ENCODE results near the gene SERTAD2. TPM values are rescaled to one million over a fixed set of nuclear protein-coding genes. Genes with fewer than 3 reads are reported as not detected.
A peak's percentile ranks its signal among the peaks of the same experiment; 100 is the strongest.

SERTAD2 gene
- total and polyA plus RNA-seq, 5 experiments from 2014 or later, result 5.5 to 34.5 (median 9.2) TPM

DNA sequence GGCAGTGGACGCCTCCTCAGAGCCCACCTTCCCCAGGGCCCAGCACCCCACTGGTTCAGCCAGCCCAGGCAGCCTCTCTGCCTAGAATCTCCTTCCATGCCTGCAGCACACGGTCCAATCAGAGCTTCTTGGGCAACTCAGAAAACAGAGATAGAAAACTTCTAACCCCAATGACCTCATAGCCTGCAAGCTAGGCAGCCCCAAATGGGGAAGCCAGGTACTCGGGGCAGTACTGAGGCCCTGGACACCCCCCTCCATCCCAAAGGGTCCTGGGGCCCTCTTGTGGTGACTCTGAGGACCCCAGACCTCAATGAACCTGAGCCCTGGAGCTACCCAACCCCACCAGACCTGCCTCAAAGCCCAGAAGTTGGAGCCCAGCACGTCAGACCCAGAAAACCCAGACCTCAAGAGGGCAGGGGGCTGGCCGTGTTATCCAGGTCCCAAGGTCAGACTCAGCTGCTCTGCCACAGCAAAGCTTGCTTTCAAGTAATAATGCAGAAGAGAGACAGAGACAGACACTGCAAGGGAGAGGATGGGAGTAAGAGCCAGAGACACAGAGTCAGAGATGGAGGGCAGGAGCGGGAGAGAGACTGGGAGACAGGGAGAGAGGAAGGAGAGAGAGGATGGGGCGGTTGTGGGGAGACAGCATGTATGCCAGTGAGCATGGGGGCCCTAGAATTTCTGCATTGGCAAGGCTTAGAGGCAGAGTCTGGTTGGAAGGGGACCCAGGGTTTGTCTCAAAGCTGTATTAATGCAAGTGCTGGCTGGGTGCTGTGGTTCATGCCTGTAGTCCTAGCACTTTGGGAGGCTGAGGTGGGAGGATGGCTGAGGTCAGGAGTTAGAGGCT is 28.2 kb downstream of the SERTAD2 start:
- POLR2A ChIA-PET, result interaction anchor here (0.6 kb wide), 2 partner anchors 537 to 657 kb away, joined by 3 to 4 read pairs; no protein-coding TSS in a partner anchor
- Mint-ChIP-seq H3K4me1 (peaks cover 2 to 13% (median 9%) of the 10 kb centered on the region in 4 donors), H3K27ac (peak overlapping the region in 4 of 10 donors; percentile 29 to 79 (median 32)), H3K4me3 (no peak overlapping the region), H3K36me3 (peaks cover 0 to 2% (median 0%) of the 10 kb centered on the region in 3 donors), H3K27me3 (no peaks in the 10 kb centered on the region), H3K9me3 (no peaks in the 10 kb centered on the region)
- ATAC-seq, result peak in 1 of 2 donors; percentile 30
- DNase-seq, result no peak

DNA sequence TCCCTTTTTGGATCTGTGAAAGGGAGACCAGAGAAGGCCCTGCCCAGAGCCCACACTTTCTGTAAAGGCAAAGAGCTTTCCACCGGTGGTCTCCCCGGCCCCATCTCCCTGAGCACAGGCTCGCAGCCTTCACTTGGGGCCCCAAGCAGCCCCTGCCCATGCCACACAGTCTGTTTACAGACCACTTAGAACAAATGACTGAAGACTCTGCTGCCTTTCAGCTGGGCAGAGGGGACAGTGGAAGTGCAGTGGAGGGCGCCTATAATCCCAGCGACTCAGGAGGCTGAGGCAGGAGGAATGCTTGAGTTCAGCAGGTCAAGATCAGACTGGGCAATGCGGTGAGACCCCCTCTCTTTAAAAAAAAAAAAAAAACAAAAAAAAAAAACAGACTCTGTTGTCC is 28.9 kb downstream of the SERTAD2 start:
- Mint-ChIP-seq H3K27ac (peak overlapping the region in 2 of 10 donors; percentile 4 to 79), H3K36me3 (no peaks in the 10 kb centered on the region), H3K9me3 (no peaks in the 10 kb centered on the region), H3K27me3 (no peaks in the 10 kb centered on the region), H3K4me1 (peaks cover 2 to 10% (median 8%) of the 10 kb centered on the region in 4 donors), H3K4me3 (no peak overlapping the region)
- DNase-seq (no peak), ATAC-seq (no peak)
- POLR2A ChIA-PET, result no interaction called here

DNA sequence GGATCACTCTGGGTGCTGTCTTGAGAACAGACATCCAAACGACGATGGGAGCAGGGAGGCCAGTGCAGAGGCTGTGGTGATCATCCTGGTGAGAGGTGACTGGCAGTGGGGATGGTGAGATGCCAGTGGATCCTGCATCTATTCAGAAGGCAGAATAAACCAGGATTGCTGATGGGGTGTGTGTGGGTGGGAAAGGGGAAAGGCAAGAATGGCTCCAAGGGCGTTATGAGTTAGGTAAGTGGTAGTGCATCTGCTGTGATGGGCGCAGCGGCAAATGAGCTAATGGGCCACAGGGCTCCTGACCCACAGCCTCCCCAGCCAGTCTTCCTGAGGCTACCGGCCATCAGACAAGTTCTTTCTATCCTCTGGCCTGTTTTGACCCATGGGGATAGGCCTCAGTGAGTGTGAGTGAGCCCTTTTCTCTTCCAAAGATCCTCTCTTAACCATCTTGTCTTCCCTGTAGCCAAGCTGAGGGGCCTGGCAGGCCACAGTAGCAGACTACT is 29.6 kb downstream of the SERTAD2 start:
- Mint-ChIP-seq H3K36me3 (no peaks in the 10 kb centered on the region), H3K27ac (no peak overlapping the region)
- DNase-seq, result no peak

DNA sequence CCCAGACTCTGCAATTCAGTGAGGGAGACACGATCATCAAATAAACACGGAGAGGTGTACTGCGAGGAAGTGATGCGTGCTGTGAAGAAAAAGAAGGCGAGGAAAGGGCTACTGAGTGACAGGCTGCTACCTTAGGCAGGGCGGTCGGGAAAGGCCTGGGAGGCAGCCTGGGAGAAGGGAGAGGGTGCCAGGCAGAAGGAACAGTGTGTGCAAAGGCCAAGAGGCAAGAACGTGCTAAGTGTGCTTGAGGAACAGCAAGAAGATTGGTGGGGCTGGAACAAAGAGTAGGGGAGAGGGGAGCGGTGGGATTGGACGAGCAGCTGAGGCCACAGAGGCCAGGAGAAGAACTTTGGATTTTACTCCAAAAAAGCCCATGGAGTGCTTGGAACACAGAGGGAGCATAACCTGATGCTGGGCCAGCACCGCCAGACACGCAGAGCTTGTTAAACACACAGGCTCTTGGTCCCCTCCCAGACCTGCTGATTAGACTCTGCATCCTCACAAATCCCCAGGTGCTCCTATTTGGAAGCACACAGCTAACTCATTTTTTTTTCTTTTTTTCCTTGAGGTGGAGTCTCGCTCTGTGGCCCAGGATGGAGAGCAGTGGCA is 30.4 kb downstream of the SERTAD2 start:
- Mint-ChIP-seq H3K27me3 (no peaks in the 10 kb centered on the region), H3K9me3 (no peaks in the 10 kb centered on the region), H3K36me3 (no peaks in the 10 kb centered on the region), H3K4me1 (peaks cover 0 to 8% (median 2%) of the 10 kb centered on the region in 4 donors), H3K4me3 (no peak overlapping the region), H3K27ac (no peak overlapping the region)
- no peak for ATAC-seq
- POLR2A ChIA-PET, result interaction anchor here (0.6 kb wide), 1 partner anchor 8 kb away, joined by 3 read pairs; no protein-coding TSS in a partner anchor
- no peak for DNase-seq

More for the DNA sequence above, 29.6 kb downstream of the SERTAD2 start:
- no peak for ATAC-seq
- H3K4me1 Mint-ChIP-seq, result peaks cover 2 to 8% (median 7%) of the 10 kb centered on the region in 4 donors
- POLR2A ChIA-PET, result interaction anchor here (0.6 kb wide), 1 partner anchor 9 kb away, joined by 3 read pairs; no protein-coding TSS in a partner anchor
- no peak overlapping the region for H3K4me3 Mint-ChIP-seq
- H3K9me3 Mint-ChIP-seq, result no peaks in the 10 kb centered on the region
- no peaks in the 10 kb centered on the region for H3K27me3 Mint-ChIP-seq

DNA sequence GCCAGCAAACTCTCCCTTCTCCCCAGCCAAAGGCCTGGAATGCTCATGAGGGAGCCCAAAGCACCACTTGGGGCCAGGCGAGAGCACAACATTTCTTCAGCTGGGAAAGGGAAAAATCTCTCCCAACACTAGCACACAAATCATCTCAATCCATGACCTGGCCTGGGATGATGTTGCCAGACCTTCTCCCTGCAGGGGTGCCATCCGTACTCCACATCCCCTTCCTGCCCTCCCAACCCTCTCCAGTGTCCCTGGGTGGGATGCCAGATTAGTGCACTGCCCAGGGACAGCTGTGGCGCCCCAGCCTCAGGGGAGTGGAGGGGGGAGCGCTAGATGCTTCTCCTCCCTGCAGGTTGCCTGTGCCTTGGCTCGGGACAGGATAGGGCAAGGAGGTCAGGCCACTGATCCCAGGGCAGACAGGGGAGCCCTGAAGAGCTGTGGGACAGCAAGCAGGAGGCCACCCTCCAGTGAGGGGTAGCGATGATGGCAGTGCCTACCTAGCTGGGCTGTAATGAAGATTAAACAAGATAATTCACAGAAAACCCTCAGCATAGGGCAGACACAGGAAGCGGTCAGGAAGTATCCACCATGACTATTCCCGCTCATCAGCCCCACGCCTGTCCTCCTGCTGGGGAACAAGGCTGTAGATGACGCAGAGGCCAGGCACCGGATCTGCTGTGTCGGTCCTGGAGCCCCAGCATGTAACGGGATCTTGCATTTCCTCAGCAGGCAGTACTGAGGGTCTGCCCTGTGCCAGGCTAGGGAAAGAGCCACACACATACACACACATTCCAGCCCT is 31.1 kb downstream of the SERTAD2 start:
- Mint-ChIP-seq H3K4me3 (no peak overlapping the region), H3K9me3 (no peaks in the 10 kb centered on the region), H3K36me3 (no peaks in the 10 kb centered on the region), H3K4me1 (peaks cover 0 to 8% (median under 1%) of the 10 kb centered on the region in 4 donors), H3K27me3 (no peaks in the 10 kb centered on the region), H3K27ac (no peak overlapping the region)
- DNase-seq (no peak), ATAC-seq (no peak)
- POLR2A ChIA-PET, result no interaction called here

DNA sequence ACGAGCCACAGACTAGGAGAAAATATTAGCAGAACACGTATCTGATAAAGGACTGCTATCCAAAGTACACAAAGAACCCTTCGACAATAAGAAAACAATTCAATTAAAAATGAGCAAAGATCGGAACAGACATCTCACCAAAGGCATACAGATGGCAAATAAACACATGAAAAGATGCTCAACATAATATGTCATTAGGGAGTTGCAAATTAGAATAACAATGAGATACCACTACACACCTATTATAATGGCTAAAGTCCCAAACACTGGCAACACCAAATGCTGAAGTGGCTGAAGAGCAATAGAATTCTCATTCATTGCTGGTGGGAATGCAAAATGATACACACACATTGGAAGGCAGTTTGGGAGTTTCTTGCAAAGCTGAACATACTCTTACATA is 33.1 kb downstream of the SERTAD2 start:
- no peak overlapping the region for H3K4me3 Mint-ChIP-seq
- POLR2A ChIA-PET, result interaction anchor here (1.6 kb wide), 1 partner anchor 20 kb away, joined by 3 read pairs; no protein-coding TSS in a partner anchor
- H3K27me3 Mint-ChIP-seq, result no peaks in the 10 kb centered on the region
- no peak overlapping the region for H3K27ac Mint-ChIP-seq
- ATAC-seq, result no peak
- H3K36me3 Mint-ChIP-seq, result no peaks in the 10 kb centered on the region
- no peaks in the 10 kb centered on the region for H3K9me3 Mint-ChIP-seq
- H3K4me1 Mint-ChIP-seq, result peaks cover 0 to 2% (median under 1%) of the 10 kb centered on the region in 4 donors
- DNase-seq, result no peak

DNA sequence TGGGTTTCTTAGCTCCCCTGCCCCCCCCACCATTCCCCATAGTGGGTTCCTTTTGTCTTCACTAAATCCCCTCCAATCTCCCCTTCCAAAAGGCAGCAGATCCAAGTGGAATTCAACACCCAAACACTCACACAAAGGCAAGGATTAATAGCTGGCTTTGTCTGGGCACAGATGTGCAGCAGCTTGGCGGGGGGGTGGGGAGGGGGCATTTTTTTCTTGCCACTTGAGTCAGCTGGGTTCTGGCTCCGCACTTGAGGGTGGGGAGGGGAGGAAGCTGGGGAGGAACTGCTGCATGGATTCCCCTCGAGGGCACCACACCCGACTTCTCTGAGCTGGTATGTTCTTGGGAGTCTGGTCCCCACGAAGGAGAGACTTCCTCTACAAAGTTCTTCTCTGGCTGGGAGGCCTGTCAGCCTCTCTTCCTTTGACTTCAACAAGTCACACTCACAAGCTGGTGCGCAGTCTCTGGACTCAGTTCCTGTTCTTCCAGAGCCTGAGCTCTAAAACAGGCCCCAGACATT is 36.0 kb downstream of the SERTAD2 start:
- no peak for ATAC-seq
- peaks cover 0 to 2% (median 0%) of the 10 kb centered on the region in 4 donors for H3K4me1 Mint-ChIP-seq
- H3K9me3 Mint-ChIP-seq, result no peaks in the 10 kb centered on the region
- no peaks in the 10 kb centered on the region for H3K36me3 Mint-ChIP-seq
- POLR2A ChIA-PET, result interaction anchor here (0.7 to 0.8 kb wide), 2 partner anchors 14 to 23 kb away, joined by 3 read pairs; no protein-coding TSS in a partner anchor
- no peak for DNase-seq
- no peak overlapping the region for H3K4me3 Mint-ChIP-seq
- H3K27me3 Mint-ChIP-seq, result no peaks in the 10 kb centered on the region
- peak overlapping the region in 3 of 10 donors; percentile 19 to 80 (median 66) for H3K27ac Mint-ChIP-seq

DNA sequence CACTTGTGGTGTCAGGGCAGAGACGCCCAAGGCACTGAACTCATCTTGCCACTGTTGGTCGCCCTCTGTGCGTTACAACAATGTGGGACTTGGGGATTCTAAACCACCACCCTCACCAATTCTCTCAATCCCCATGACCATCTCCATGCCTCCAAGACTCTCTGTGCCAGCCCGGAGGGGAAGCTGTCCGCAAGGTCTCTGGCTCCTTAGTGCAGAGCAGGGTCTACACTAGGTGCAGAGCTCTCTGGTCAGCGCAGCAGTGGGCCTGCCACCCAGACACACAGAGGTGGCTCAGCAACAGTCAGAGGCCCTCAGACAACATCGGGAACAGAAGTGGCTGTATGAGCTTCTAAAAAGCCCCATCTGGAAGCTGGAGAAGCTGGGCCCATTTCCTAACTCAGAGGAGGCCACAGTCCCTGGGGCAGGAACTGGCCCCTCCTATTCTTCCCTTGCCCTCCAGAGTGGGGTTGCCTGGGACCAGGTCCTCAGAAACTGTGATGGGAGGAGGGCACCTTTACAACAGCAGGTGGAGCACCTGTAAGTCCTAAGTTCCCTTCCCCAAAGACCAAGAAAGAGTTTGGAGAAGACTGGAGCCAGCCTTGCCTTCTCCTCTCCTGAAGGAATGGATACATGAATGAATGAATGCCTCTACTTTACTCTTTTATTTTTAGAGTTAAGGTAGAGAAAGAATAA is 37.7 kb downstream of the SERTAD2 start:
- POLR2A ChIA-PET, result interaction anchor here (0.6 to 1.3 kb wide), 6 partner anchors 9 to 333 kb away, joined by 3 to 9 read pairs (median 4); partner anchors contain the start of gene AFTPH
- H3K9me3 Mint-ChIP-seq, result no peaks in the 10 kb centered on the region
- ATAC-seq (no peak), DNase-seq (no peak)
- H3K27me3 Mint-ChIP-seq, result no peaks in the 10 kb centered on the region
- no peaks in the 10 kb centered on the region for H3K36me3 Mint-ChIP-seq
- H3K4me1 Mint-ChIP-seq, result peaks cover 0 to 2% (median 0%) of the 10 kb centered on the region in 4 donors
- H3K27ac Mint-ChIP-seq, result no peak overlapping the region
- no peak overlapping the region for H3K4me3 Mint-ChIP-seq

DNA sequence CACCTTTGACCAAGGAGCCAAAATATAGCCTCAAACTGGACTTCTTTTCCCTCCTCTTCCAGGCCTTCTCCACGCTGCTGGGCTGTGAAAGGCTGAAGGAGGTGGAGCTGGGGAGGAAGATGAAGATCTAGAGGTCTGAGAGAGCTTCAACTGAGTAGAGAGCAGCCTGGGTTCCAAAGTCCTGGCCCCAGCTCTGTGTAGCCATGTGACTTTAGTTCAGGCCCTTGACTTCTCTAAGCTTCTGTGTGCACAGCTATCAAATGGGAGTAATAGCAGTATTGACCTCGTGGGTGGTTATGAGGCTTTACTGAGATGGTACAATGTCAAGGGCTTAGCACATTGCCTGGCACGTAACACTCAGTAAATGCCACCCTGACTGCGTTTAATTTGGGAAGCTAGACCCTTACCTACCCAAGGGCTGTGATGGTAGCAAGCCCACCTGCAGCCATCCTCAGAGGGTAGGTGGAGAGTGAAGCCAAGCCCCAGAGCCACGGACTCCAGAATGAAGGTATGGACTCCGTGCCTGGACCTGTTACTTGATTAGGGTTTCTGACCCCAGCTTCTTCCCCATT is 38.4 kb downstream of the SERTAD2 start:
- POLR2A ChIA-PET, result interaction anchor here (0.6 to 1.1 kb wide), 3 partner anchors 8 to 91 kb away, joined by 3 read pairs; partner anchors contain the start of gene AFTPH
- ATAC-seq (no peak), DNase-seq (no peak)

DNA sequence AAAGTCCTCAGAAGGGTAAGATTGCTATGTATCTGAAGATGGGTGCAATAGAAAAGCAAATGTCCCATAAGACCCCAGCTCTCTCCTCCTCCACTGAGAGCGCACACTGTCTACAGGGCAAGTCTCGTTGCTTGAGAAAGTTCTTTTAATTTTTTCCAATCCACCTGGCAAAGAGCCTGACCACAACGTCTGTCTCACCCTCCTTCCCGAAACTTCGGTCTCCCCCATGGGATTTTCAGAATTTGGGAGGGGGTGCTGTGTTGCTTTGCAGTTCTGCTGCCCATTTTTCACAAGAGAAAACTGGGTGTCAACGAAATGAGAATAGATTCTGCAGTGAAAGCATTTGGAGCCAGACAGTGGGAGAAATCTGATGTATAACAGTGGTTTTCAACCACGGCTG is 40.4 kb downstream of the SERTAD2 start:
- Mint-ChIP-seq H3K36me3 (no peaks in the 10 kb centered on the region), H3K4me1 (peaks cover 0 to 11% (median 5%) of the 10 kb centered on the region in 4 donors), H3K9me3 (no peaks in the 10 kb centered on the region), H3K4me3 (no peak overlapping the region), H3K27me3 (no peaks in the 10 kb centered on the region), H3K27ac (peak overlapping the region in 2 of 10 donors; percentile 0 to 68)
- DNase-seq (no peak), ATAC-seq (no peak)
- POLR2A ChIA-PET, result no interaction called here

More for the DNA sequence above, 38.4 kb downstream of the SERTAD2 start:
- Mint-ChIP-seq H3K4me3 (no peak overlapping the region), H3K27me3 (no peaks in the 10 kb centered on the region), H3K27ac (no peak overlapping the region), H3K36me3 (no peaks in the 10 kb centered on the region), H3K9me3 (no peaks in the 10 kb centered on the region), H3K4me1 (peaks cover 0 to 2% (median 0%) of the 10 kb centered on the region in 4 donors)

DNA sequence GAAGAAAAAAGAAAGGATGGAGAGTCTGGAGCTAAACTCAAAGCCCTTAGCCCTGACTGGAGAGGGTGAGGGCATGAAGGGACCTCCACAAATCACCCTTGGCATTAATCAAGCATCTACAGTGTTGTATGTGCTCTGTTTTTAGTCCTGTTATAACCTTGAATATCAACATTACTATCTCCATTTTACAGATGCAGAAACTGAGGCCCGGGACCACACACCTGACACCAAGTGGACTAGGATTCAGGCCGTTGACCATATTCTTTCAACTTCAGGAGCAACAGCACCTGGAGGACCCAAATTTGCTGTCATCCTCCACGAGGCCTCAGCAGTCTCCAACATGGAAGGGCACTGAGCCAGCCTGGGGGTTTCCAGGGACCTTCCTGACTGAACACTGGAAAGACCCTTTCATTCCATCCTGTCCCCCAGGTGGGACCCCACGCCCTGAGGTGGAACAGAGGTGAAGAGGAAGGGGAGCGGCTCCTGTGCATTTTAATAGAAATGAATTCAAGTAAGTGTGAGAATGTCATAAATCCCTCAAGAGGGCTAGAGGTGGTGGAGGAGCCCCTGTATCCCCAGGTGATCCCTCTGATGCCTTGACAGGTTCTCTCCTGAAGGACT is 41.0 kb downstream of the SERTAD2 start:
- Mint-ChIP-seq H3K4me1 (peaks cover 2 to 17% (median 11%) of the 10 kb centered on the region in 4 donors), H3K4me3 (peak overlapping the region in 1 of 10 donors; percentile 16), H3K27ac (no peak overlapping the region), H3K36me3 (no peaks in the 10 kb centered on the region), H3K9me3 (no peaks in the 10 kb centered on the region), H3K27me3 (no peaks in the 10 kb centered on the region)
- POLR2A ChIA-PET, result no interaction called here
- DNase-seq, result no peak
- ATAC-seq, result no peak
